CD4-positive, alpha-beta T cell (primary cell): ENCODE results near the gene CTTN. TPM values are rescaled to one million over a fixed set of nuclear protein-coding genes. Genes with fewer than 3 reads are reported as not detected.

ENCODE experiments used
- ATAC-seq: fragments of 200-7000 bp; cut with Tn5 transposase; one replicate; pipeline ENCODE4 v1.10.0; 2022; ENCODE audit warnings: mild to moderate bottlenecking; ENCODE audit not compliant: poor library complexity
- CTCF ChIA-PET: fragments of 350-600 bp; sonication (Branson Sonifier 250); formaldehyde crosslinking; loops from one replicate; lab custom pipeline; 2021; ENCODE audit warnings: antibody characterized with exemption, inconsistent platforms; lab: Charles Lee
- POLR2A ChIA-PET: fragments of 350-600 bp; sonication (Branson Sonifier 250); formaldehyde crosslinking; loops from one replicate; lab custom pipeline; 2021; ENCODE audit warnings: antibody characterized with exemption, inconsistent platforms; lab: Charles Lee
- DNase-seq, 14 experiments: peaks; one replicate each; pipeline ENCODE4 v3.0.0-alpha.2; 2013 to 2020; ENCODE audit warnings: mixed read lengths in 2 of 14
- H3K27ac ChIP-seq, 2 donors: one replicate each; pipeline versions ENCODE4 v1.5.1 to v1.7.0; 2013; ENCODE audit warnings: low read length in 2 of 2, low read depth in 1 of 2, mild to moderate bottlenecking in 1 of 2
- H3K27me3 ChIP-seq, 2 experiments: 1 replicate in 1 of 2; 2 replicates in 1 of 2; pipeline versions ENCODE4 v1.6.1 to v1.7.0; 2013; ENCODE audit warnings: low read length in 2 of 2, control low read depth in 1 of 2, mild to moderate bottlenecking in 1 of 2, moderate library complexity in 1 of 2; ENCODE audit not compliant: insufficient read depth in 2 of 2, control insufficient read depth in 1 of 2
- H3K36me3 ChIP-seq: one replicate; pipeline ENCODE4 v1.6.1; 2013; ENCODE audit warnings: low read length, control low read depth; ENCODE audit not compliant: insufficient read depth
- H3K4me1 ChIP-seq: one replicate; pipeline ENCODE4 v1.6.1; 2013; ENCODE audit warnings: low read length, control low read depth; ENCODE audit not compliant: insufficient read depth
- H3K4me3 ChIP-seq: one replicate; pipeline ENCODE4 v1.5.1; 2013; ENCODE audit warnings: mild to moderate bottlenecking, low read length, moderate library complexity
- H3K9me3 ChIP-seq, 2 experiments: 1 replicate in 1 of 2; 2 replicates in 1 of 2; pipeline versions ENCODE4 v1.6.1 to v1.7.0; 2013; ENCODE audit warnings: low read length in 2 of 2, mild to moderate bottlenecking in 2 of 2, control low read depth in 1 of 2, moderate library complexity in 1 of 2; ENCODE audit not compliant: control insufficient read depth in 1 of 2, insufficient read depth in 1 of 2
- H3K27ac Mint-ChIP-seq: one replicate; pipeline ENCODE4 v1.8.0; 2020; ENCODE audit warnings: mixed read lengths
- H3K27me3 Mint-ChIP-seq: one replicate; pipeline ENCODE4 v1.8.0; 2021; ENCODE audit warnings: mixed read lengths
- H3K36me3 Mint-ChIP-seq: one replicate; pipeline ENCODE4 v1.8.0; 2021; ENCODE audit warnings: low read depth, mixed read lengths
- H3K4me1 Mint-ChIP-seq: one replicate; pipeline ENCODE4 v1.8.0; 2021; ENCODE audit warnings: low read depth, mixed read lengths
- H3K4me3 Mint-ChIP-seq: one replicate; pipeline ENCODE4 v1.8.0; 2020; ENCODE audit warnings: mild to moderate bottlenecking, mixed read lengths
- H3K9me3 Mint-ChIP-seq: one replicate; pipeline ENCODE4 v1.8.0; 2020; ENCODE audit warnings: mixed read lengths
- CTCF ChIP-seq: fragments of 200-600 bp; IDR thresholded peaks from one replicate; pipeline ENCODE4 v1.8.0; 2022; ENCODE audit warnings: antibody characterized with exemption, mild to moderate bottlenecking
- intact Hi-C, 2 experiments: fragments of 100-400 bp; cut with DNase I in 1 of 2; cut with micrococcal nuclease in 1 of 2; formaldehyde crosslinking; loops; one replicate each; pipeline versions ENCODE4 v1.15.1 to v1.9.0; 2023 to 2025; cut with DNase I, micrococcal nuclease
- total RNA-seq, 174 experiments: library from RNA in 2 of 174; stranded (reverse) in 2 of 174; gene quantifications; one replicate each; pipeline ENCODE4 v1.2.3 and lab custom pipeline; 2021 to 2026

Gene CTTN
- total RNA-seq, 2 experiments from 2014 or later: 0.45 to 0.80 TPM

- Mint-ChIP-seq H3K27me3 (no peaks in the 10 kb centered on the region), H3K36me3 (no peaks in the 10 kb centered on the region), H3K9me3 (no peaks in the 10 kb centered on the region), H3K4me1 (no peaks in the 10 kb centered on the region), H3K4me3 (no peak overlapping the region), H3K27ac (no peak overlapping the region)
- no peak for DNase-seq
- TF ChIP-seq CTCF: no peak
- H3K4me3 ChIP-seq: no peak overlapping the region
- no peak overlapping the region for H3K27ac ChIP-seq
- ChIA-PET CTCF (no interaction called here), POLR2A (no interaction called here)
- no peaks in the 10 kb centered on the region for H3K9me3 ChIP-seq
- H3K36me3 ChIP-seq: no peaks in the 10 kb centered on the region
- H3K4me1 ChIP-seq: no peaks in the 10 kb centered on the region
- intact Hi-C loops: no loop called here
- no peaks in the 10 kb centered on the region for H3K27me3 ChIP-seq
- ATAC-seq: no peak
Measured at GRCh38 chr11:70421123-70421522, 22.8 kb downstream of the CTTN start.

- Mint-ChIP-seq H3K4me1 (no peaks in the 10 kb centered on the region), H3K9me3 (no peaks in the 10 kb centered on the region), H3K36me3 (no peaks in the 10 kb centered on the region), H3K27ac (no peak overlapping the region), H3K4me3 (no peak overlapping the region), H3K27me3 (no peaks in the 10 kb centered on the region)
- Histone ChIP-seq H3K36me3 (no peaks in the 10 kb centered on the region), H3K27me3 (no peaks in the 10 kb centered on the region), H3K4me1 (no peaks in the 10 kb centered on the region), H3K27ac (no peak overlapping the region), H3K4me3 (no peak overlapping the region), H3K9me3 (no peaks in the 10 kb centered on the region)
- DNase-seq (no peak), ATAC-seq (no peak)
- CTCF ChIA-PET: no interaction called here
- intact Hi-C loops: no loop called here
- POLR2A ChIA-PET: no interaction called here
- TF ChIP-seq CTCF: no peak
Measured at GRCh38 chr11:70422692-70423522, 24.6 kb downstream of the CTTN start.

GRCh38 chr11:70423523-70424505 is 25.5 kb downstream of the CTTN start:
- ChIA-PET POLR2A (no interaction called here), CTCF (no interaction called here)
- Mint-ChIP-seq H3K9me3 (no peaks in the 10 kb centered on the region), H3K4me1 (no peaks in the 10 kb centered on the region), H3K27me3 (no peaks in the 10 kb centered on the region), H3K4me3 (no peak overlapping the region), H3K27ac (no peak overlapping the region), H3K36me3 (no peaks in the 10 kb centered on the region)
- Histone ChIP-seq H3K4me3 (no peak overlapping the region), H3K27me3 (no peaks in the 10 kb centered on the region), H3K4me1 (no peaks in the 10 kb centered on the region), H3K36me3 (no peaks in the 10 kb centered on the region), H3K27ac (no peak overlapping the region), H3K9me3 (no peaks in the 10 kb centered on the region)
- ATAC-seq (no peak), DNase-seq (peak in 4 of 14 experiments; percentile 9 to 67 (median 48))
- intact Hi-C loops: no loop called here
- TF ChIP-seq CTCF: no peak
